WI38 (cell line): ENCODE data around the gene CEP192.
"Not testable (repeated sequence)": the region's sequence is repeated elsewhere in the genome, so short reads cannot be mapped to it uniquely, and the experiment has no call there.

Experiments used
- H3K4me3 ChIP-seq: 2 replicates; pipeline ENCODE4 v1.5.1; 2011; ENCODE audit warnings: low read depth, mild to moderate bottlenecking, control low read depth, low read length
- TF ChIP-seq, protein P1 (sequence below): IDR thresholded peaks from 2 replicates; pipeline ENCODE4 v1.5.1; 2012; ENCODE audit warnings: low read depth, mild to moderate bottlenecking, control low read depth, low read length

Gene CEP192

DNA sequence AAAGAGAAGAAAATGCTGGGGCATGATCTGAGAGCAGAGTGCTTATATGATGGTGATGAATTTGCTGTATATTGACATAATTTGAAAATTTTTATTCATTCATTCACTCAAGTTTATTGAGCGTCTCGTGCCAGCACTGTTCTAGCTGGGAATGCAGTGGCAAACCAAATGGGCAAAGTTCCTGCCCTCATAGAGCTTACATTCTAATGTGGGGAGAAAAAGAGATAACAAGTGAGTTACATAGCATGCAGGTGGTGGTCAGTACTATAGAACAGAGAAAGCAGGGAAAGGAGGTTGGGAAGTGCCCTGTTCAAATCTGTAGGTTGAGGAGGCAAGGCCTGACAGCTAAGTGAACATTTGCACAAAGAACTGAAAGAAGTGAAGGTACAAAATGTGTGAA, 4.3 kb downstream of the CEP192 start:
- H3K4me3 ChIP-seq = no peak overlapping the region

GRCh38 chr18:12995952-12996477, 4.9 kb downstream of the CEP192 start:
- TF ChIP-seq, protein P1, sequence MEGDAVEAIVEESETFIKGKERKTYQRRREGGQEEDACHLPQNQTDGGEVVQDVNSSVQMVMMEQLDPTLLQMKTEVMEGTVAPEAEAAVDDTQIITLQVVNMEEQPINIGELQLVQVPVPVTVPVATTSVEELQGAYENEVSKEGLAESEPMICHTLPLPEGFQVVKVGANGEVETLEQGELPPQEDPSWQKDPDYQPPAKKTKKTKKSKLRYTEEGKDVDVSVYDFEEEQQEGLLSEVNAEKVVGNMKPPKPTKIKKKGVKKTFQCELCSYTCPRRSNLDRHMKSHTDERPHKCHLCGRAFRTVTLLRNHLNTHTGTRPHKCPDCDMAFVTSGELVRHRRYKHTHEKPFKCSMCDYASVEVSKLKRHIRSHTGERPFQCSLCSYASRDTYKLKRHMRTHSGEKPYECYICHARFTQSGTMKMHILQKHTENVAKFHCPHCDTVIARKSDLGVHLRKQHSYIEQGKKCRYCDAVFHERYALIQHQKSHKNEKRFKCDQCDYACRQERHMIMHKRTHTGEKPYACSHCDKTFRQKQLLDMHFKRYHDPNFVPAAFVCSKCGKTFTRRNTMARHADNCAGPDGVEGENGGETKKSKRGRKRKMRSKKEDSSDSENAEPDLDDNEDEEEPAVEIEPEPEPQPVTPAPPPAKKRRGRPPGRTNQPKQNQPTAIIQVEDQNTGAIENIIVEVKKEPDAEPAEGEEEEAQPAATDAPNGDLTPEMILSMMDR = no peak
- H3K4me3 ChIP-seq = no peak overlapping the region

More for the DNA sequence above, 4.3 kb downstream of the CEP192 start:
- TF ChIP-seq, protein P1 = no peak

- TF ChIP-seq, protein P1 = no peak
- H3K4me3 ChIP-seq = no peak overlapping the region
These were observed 5.6 kb downstream of the CEP192 start for GRCh38 chr18:12996661-12997292.

DNA sequence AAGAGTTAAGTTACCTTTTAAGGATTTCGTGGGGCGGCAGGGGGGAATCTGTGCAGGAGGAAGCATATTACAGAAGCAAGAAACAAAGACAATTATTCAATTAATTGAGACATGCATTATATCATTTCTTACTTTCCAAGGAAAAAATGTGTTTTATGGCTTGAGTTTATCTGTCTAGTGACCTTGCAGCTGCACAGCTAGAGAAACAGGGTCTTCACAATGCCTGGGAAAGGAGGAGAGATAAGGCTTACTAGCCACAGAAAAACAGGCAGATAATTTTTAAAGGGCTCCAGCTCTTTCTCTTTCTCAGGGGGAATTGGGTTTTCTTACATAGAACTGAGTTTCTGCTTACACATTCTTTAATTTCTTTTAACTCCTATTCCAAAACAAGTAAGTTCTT, 6.2 kb downstream of the CEP192 start:
- H3K4me3 ChIP-seq = not testable (repeated sequence)

DNA sequence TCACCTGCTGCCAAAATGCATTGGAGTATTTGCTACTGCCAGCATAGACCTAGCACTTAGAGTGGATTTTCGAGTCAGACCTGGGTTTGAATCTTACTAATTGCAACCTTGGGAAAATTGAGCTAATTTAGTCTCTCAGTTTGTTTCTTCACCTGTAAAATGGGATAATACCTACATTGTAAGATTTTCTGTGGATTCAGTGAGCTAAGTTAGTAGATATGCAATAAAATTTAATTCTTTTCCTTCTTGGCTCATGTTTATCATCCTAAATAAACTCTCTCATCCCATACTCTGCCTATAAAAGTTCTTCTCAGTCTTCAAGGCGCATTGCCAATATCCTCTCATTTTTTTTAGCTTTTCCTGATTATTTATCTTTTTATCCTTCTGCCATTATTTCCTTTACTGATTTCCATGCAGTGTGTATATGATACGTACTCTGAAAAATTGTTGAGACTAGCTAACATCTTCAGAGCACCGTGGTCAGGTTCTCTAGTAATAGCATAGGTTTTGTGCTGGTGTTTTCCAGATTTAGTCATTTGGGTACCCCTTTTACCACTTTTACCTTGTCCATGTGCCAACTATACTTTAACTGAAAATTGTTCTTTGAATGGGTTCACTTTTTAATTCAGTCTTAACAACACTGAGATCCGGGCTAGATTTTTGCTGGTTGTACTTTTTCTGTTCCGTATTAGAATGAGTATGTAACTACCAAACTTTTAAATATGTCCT, 7.3 kb downstream of the CEP192 start:
- TF ChIP-seq, protein P1 = no peak
- no peak overlapping the region for H3K4me3 ChIP-seq

GRCh38 chr18:13003466-13003896, 12.3 kb downstream of the CEP192 start:
- TF ChIP-seq, protein P1 = peak; percentile 31; the same call in 1 of the 2 replicates
- no peak overlapping the region for H3K4me3 ChIP-seq

GRCh38 chr18:13004396-13004795, 13.2 kb downstream of the CEP192 start:
- H3K4me3 ChIP-seq = no peak overlapping the region
- TF ChIP-seq, protein P1 = no peak
